HG03064 (cell line): ENCODE data around the gene DUS3L.
"Not testable (repeated sequence)": the region's sequence is repeated elsewhere in the genome, so short reads cannot be mapped to it uniquely, and the experiment has no call there.

Source experiments
- ATAC-seq: cut with Tn5 transposase; IDR thresholded peaks from one replicate; pipeline ENCODE4 v1.9.1; 2021; ENCODE audit warnings: low read depth; ENCODE audit not compliant: unreplicated experiment

Gene DUS3L

DNA sequence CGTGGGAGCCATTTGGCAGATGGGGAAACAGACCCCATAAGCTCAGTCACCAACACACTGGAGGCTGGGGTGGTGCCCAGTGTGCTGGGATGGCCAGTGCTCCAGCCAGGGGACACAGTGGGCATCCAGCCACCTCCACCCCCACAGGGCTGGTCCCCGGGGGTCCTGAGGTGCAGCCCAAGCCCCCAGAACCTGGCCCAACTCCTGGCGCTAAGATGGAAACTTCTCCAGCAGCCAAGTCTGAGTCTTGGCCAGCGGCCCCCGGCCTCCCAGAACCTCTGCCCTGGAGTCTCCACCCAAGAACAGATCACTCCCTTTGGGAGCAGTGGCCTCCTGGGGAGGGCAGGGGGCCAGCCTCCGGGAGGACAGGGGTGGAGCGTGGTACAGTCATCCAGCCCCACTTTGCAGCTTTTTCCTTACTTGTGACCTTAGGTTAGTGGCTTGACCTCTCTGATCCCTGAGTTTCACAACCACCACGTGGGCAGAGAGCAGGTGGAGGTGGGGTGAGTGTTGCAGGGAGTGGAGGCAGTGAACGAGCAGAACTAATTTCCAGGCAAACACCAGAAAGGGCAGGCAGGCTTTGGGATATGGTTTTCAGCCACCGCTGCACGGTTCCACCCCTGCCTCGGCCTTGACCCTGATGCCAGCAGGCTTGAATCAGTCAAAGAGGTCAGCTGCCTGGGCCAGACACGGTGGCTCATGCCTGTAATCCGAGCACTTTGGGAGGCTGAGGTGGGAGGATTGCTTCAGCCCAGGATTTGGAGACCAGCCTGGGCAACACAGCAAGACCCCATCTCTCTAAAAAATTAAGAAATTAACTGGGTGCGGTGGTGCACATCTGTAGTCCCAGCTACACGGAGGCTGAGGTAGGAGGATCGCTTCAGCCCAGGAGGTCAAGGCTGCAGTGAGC lies 9.7 kb upstream of the DUS3L start:
- no peak for ATAC-seq

DNA sequence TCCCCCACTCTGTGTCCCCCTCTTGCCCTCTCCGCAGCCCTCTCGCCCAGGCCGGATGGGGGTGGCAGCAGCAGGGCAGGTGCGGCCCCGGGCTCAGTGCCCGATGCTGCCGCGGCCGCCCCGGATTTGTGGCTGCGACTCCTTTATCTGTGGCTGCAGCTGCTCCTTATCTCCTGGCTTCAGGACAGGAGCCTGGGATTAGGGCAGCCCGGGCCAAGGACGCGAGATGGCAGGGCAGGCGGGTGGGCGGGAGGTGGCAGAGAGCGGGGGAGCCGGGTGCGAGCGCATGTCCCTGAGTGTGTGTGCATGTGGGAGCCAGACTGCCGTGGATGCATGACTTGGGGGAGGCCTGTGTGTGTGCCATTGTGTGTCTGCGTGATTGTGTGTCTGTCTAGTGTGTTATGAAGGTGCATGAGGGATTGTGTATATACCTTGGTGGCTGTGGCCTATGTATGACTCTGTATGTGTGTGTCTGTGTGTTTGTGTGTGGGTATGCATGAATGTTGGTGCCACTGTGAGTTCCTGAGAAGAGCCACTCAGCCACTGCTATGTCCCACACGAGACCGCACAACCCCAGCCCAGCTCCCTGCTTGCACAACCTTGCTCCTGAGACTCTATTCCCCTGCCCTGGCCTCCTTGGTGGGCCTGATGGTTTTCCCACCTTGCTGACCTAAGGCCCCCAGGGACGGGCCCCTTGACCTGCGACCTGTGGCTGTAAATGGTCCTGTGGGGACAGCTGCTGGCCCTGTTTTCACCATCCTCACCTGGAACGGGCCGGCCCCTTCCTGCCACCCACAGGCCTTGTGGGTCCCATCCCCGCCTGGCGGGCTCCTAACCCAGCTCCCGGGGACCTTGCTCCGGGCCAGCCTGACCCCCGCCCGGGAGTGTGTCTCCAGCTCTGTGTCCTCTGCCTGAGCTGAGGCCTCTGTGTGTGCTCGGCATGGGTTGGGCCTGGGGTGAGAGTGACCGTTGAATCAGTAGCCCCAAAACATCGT lies 8.6 kb upstream of the DUS3L start:
- ATAC-seq, result no peak

DNA sequence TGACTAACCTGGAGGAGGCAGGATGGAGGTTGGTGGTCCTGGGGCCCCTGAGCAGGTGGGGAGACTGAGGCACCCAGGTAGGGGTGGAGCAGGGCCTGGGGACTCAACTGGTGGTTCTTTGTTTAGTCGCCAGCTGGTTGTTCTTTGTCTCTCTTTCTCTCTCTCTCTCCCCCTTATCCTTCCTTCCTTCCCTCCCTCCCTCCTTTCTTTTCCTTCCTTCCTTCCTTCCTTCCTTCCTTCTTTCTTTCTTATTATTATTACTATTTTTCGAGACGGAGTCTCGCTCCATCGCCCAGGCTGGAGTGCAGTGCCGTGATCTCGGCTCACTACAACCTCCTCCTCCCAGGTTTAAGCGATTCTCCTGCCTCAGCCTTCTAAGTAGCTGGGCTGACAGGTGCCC lies 7.3 kb upstream of the DUS3L start:
- no peak for ATAC-seq

DNA sequence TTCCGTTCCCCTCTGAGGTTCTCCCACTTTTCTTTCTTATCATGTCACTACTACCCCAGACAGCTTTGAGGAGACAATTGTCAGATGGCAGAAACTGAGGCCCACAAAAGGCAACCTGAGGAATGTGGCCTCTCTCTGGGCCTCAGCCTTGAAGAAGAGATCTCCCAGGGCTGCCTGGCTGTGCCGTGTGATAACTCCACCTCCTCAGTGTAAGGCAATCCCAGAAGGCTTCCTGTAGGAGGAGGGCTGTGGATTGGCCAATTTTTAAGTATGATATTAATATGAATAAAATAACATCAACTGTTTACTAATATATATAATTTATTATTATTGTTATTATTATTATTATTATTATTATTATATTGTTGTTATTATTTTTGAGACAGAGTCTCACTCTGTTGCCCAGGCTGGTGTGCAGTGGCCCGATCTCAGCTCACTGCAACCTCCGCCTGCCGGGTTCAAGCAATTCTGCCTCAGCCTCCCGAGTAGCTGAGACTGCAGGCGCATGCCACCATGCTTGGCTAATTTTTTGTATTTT lies 4.5 kb upstream of the DUS3L start:
- ATAC-seq, result no peak

DNA sequence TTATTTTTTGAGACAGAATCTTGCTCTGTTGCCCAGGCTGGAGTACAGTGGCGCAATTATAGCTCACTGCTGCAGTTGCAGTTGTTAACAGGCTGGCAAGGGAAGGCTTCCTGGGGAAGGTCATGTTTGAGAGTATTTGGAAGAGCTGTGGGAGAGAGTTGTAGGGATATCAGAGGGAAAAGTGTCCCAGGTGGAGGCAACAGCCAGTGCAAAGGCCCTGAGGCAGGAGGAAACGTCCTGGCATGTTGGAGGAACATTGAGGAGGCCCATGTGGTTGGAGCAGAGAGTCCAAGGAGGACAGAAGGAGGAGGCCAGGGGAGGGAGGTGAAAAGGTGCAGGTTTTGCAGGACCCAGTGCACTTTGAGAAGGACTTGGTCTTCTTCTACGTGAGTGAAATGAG lies 2.2 kb upstream of the DUS3L start:
- ATAC-seq, result no peak

DNA sequence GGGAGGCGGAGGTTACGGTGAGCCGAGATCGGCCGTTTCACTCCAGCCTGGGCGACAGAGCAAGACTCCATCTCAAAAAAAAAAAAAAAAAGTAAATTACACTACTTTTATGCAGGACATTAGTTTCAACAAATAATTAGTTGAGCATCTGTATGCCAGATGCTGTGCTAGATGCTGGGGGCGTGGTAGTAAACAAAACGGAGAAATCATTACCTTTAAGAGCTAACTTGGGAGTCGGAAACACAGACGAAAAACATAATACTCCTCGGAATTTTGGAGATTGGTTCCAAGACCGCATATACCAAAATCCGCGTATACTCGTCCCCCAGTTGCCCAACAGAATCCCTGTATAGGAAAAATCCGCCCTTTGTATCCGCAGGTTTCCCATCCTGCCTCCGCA lies 1.3 kb upstream of the DUS3L start:
- ATAC-seq, result no peak

DNA sequence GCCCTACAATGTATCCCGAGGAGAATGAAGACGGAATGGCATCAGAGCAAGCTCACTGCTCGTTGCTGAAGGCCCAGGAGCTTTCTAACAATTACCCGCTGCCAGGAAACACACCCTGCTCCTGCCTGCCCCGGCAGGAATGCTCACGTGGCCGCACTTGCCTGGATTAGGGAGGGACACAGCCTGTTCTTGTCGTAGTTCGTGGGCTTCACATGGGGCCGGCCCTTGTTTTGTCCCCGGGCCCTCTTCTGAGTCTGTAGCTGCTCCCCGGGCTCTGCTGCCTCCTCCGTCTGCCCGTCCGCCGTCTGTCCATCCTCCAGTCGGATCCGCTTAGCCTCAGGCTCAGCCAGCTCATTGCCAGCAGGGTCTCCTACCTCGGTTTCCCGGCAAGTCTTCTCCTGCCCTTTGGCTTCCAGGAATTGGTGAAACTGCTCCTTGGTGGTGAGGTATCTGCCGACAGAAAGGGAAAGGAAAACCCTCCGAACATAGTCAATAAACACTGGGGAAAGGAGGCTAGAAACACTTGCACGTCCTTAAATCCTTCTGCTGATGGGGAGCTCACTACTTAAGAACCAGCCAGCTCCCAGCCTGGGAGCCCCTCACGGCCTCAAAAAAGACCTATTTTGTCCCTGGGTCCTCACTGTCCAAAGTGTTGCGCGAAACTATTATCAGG lies 941 bp downstream of the DUS3L start:
- ATAC-seq, result no peak

DNA sequence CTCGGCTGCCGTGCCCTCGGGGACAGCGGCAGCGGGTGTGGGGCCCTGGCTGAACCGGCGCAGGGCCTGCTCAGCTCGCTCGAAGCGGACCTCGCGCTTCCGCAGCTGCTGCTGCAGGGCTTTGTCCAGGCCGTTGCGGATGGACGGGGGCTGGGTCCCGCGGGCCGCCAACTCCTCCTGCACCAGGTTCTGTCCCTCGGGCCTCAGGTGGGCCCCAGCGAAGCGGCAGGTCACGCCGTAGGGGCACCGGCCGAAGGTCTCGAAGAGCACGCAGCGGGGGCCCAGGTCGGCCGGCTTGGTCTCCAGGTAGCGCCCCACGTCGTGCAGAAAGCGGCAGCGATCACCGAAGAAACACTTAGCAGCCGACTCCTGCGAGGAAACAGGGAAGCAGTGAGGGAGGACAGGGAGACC lies 1.6 kb downstream of the DUS3L start:
- no peak for ATAC-seq

DNA sequence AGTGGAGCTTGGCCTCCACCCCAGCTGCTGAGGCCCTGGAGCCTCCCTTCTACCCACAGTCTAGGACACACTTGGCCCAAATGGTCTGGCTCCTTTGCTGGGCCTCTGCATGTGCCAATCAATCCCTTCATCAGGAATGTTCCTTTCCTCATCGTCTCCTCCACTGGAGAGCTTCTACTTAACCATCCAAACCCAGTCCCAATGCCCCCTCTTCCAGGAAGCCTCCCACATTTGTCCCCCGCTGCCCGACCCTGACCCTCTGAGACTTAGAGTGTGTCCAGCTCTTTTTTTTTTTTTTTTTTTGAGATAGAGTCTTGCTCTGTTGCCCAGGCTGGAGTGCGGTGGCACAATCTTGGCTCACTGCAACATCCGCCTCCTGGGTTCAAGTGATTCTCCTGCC lies 2.5 kb downstream of the DUS3L start:
- no peak for ATAC-seq

DNA sequence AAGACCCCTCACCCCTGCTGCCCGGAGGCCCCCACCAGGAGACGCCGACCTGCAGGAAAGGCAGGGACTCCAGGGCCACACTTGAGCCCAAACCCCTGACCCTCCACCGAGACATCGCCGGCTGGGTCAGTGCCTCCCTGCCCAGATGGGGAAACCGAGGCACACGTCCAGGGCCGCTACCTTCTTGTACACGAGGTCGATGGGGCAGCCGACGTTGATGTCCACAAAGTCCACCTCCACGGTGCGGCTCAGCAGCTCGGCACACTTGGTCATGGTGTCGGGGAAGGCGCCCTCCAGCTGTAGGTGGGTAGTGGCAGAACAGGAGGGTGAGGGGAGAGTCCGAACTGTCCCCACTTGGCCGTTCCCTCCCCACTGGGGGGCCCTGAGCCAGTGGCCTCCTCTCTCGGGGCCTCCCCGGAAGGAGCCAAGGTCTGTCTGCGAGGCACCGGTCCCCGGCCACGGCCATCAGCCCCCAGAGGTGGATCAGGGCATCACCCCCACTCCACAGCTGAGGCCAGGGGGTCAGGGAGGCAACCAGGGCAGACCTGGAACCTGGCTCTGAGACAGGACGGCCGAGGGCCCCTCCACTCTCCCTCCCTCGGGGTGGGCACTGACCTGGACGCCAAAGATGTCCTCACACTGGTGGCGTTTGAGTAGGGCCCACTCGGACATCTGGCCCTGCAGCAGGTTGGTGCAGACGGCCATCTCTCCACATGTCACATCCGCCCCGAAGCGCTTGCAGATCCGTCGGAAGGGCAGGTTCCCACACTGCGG lies 3.4 kb downstream of the DUS3L start:
- ATAC-seq, result no peak

DNA sequence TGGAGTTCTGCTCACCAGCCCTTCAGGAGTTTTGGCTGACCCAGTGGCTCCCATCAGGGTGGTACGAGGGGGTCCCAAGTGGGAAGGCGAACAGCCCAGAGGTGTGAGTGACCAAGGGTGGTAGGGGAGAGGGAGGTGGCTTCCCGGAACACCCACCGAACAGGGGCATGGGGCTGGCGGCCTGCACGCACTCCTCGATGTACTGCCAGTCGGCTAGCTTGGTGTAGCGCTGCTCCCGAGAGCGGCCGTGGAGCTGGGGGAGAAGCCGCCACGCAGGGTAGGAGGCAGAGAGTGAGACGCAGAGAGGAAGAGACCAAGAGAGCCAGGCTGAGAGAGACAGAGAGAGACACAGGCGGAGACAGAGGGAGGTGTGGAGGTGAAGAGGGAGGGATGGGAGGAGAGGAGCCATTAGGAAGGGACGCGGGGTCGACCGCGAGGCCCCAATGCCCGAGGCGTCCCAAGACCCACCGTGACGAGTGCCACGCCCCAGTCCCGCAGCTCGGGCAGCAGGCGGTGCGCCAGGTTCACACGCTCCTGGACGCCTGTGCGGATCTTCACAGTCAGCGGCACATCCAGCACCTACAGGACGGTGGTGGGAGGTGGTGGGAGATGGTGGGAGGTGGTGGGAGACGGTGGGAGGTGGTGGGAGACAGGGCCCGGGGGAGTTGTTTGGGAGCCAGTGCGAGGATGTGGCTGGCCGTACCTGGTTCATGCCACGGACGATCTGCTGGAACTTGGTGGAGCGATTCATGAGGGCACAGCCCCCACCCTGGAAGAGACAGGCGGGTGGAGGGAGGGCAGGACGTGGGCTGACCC lies 4.2 kb downstream of the DUS3L start:
- no peak for ATAC-seq

DNA sequence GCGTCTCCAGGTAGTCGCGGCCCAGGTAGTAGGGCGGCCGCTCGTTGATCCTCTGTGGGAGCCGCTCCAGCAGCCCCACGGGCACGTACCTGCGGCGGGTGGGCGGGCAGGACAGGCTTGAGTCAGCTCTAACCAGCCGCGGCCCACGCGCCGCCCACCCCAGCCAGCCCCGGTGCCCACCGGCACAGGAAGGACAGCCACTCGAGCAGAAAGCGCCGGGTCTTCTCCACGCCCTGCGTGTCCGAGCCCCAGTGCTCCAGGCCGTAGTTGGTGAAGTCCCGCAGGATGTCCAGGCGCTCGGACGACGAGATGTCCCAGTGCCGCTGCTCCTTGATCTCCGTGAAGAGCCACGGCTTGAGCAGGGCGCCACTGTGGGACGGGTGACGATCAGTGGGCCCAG lies 5.5 kb downstream of the DUS3L start:
- no peak for ATAC-seq

DNA sequence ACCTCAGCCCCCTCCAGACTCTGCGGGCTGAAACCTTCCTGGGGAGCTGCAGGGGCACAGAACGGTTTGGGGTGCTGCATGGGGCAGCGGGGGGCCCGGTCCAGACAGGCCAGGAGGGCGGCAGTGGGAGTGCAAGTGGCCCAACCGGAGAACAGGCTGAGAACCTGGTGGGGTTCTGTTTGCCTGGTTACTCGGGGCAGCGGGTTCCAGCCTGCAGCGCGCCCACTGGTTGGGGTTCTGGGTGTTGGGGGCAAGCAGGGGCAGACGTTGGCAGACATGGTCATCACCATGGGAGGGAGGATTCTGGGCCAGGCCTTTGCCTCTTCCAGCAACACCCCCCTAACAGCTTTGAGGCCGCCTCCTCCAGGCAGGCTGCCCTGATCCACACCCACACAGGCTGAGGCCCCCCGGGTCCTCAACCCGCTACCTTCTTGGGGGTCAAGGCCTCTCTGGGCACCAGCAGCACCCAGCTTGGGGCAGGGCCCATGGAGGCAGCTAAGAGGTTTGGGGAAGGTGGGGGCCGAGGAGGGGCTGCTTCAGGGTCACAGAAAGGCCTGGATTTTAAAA lies 6.3 kb downstream of the DUS3L start, which contains the start of gene PRR22:
PRR22 (minus strand) TSS at position 166 of the 567 bp plus-strand sequence; CDS start at position 80, 86 bp downstream.
- ATAC-seq, result no peak

DNA sequence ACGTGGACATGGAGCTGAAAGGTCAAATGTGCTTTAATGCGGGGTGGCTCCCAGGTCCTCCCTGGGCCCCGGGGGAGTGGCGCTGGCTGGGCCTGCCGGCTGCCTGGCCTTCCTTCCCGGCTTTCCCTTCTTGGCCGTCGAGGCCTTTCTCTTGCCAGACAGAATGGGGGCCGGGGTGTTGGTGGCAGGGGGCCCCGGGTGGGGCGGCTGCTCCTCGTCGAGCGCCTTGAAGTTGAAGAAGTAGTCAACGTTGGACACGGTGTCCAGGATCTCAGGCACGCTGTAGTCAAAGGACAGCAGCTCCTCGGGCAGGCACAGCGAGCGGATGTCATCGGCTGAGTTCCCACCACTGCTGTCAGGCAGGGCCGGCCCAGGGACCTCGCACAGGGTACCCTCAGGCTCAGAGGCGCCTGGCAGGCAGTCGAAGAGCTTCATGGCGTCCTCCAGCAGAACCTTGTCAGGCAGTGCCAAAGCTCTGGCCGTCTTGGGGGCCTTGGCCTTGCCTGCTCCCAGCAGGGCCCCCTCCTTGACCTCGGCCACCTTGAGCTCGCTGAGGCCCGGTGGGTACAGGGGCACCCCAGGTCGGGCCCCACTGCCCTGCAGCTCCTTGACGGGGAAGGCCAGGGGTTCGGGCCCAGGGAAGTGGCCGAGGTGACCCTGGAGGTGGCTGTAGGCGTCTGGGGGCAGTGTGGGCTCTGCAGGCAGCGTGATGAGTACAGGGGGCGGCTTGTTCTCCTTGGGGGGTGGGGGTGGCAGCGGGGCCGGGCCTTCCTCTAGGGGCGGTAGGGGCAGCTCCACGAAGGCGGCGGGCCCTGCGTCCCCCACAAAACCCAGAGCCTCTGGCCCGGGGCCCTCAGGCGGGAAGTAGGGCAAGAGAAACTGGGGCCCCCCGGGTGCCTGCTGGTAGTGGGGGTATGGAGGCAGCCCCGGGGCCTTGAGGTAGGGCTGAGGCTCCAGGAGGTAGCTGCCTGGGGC lies 7.7 kb downstream of the DUS3L start:
- ATAC-seq, result no peak

DNA sequence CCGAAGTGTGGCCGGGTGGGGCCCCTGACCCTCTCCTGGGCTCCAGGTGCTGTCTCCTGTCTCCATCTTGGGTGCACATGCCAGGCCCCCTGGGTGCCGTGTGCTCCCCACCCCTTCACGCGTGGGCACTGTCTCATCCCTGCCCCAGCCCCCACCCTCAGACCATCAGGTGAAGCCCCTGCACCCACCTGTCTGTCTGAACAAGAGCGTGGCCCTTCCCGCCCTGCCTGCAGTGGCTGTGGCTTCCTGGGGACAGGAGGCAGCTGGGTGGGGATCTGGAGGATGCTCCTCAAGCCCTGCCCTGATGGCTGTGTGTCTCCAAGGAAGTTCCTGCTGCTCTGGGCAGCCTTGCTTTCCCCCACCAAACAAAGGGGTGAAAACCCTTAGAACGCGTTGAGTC lies 8.6 kb downstream of the DUS3L start:
- no peak for ATAC-seq

DNA sequence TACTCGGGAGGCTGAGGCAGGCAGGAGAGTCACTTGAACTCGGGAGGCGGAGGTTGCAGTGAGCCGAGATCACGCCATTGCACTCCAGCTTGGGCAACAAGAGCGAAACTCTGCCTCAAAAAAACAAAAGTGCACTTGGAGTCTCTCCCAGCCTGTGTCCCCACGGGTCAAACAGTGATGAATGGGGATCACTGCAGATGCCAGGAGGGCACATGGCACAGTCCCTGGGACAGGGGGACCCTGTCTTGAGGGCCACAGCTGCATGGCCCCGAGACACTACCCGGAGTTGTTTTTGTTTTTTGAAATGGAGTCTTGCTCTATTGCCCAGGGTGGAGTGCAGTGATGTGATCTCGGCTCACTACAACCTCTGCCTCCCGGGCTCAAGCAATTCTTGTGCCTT lies 10.0 kb downstream of the DUS3L start:
- not testable (repeated sequence) for ATAC-seq

DNA sequence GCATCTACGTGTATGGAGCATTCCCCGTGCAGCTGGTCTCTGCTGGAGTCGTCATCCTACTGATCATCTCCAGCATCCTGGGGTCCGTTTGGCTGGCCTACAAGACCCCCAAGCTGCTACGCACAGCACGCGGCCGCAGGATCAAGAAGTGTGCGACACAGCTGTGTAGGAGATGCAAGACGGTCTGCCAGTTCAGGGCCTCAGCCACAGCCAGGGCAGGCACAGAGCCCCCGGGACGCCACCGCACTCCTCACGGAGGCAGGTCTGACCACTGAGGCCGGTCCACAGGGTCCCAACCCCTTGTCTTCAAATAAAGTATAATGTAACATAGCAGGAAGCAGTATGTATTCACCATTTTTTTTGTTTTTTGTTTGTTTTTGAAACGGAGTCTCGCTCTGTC lies 12.6 kb downstream of the DUS3L start:
- ATAC-seq, result no peak
